GM21528 (cell line): ENCODE data around the gene ANKRD13D.
"Not testable (repeated sequence)": the region's sequence is repeated elsewhere in the genome, so short reads cannot be mapped to it uniquely, and the experiment has no call there.

Source experiments
- ATAC-seq: cut with Tn5 transposase; IDR thresholded peaks from one replicate; pipeline ENCODE4 v1.9.1; 2021; ENCODE audit warnings: mild to moderate bottlenecking, moderate library complexity; ENCODE audit not compliant: unreplicated experiment, low FRiP score

ANKRD13D gene

DNA sequence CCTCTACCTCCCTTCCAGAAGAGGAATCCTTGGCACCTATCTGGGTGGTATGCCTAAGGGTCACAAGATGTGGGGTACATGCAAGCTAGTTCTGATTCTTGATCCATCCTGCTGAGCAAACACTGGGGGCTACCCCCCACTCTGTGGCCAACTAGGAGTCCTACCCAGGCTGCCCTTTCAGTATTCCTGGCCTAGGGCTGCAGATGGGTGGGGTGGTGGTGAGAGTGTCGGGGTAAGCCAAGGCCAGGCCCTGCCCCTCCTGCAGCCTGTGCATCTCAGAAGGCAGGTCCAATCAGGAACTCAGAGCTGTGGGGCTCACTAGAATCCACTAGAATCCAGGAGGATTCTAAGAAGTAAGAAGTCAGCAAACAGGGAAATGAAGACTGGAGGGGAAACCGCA, 25.1 kb downstream of the ANKRD13D start:
- ATAC-seq: no peak

DNA sequence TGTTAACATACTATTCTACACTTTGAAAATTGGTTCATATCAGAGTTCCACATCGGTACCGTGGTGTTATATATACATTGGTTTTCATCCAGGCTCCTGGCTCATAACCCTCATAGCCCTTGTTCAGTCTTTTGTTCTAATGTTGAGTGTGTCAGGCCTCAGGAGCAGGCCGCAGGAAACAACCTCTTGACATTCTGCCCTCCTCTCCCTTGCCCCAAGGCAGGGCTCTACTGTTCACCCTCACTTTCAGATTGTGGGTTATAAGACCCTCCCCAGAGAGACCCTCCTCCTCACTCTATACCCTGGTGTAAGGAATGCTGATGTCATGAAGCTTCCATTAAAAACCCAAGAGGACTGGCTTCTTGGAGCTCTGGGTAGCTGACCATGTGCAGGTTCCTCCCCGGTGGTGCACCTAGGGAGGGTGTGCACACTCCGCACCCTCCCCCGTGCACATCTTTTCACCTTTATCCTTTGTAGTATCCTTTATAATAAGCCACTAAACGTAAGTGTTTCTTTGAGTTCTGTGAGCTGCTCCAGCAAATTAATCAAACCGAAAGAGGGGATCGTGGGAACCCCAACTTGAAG, 26.3 kb downstream of the ANKRD13D start:
- ATAC-seq: no peak

DNA sequence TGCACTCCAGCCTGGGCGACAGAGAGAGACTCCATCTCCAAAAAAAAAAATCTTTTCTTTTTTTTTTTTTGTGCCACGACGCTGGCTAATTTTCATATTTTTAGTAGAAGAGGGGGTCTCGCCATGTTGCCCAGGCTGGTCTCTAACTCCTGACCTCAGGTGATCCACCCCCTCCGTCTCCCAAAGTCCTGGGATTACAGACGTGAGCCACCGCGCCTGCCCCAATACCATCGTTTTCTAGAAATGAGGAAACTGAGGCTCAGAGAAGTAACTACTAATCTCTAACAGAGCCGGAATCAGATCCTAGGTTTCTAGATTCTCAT, 27.7 kb downstream of the ANKRD13D start:
- no peak for ATAC-seq

DNA sequence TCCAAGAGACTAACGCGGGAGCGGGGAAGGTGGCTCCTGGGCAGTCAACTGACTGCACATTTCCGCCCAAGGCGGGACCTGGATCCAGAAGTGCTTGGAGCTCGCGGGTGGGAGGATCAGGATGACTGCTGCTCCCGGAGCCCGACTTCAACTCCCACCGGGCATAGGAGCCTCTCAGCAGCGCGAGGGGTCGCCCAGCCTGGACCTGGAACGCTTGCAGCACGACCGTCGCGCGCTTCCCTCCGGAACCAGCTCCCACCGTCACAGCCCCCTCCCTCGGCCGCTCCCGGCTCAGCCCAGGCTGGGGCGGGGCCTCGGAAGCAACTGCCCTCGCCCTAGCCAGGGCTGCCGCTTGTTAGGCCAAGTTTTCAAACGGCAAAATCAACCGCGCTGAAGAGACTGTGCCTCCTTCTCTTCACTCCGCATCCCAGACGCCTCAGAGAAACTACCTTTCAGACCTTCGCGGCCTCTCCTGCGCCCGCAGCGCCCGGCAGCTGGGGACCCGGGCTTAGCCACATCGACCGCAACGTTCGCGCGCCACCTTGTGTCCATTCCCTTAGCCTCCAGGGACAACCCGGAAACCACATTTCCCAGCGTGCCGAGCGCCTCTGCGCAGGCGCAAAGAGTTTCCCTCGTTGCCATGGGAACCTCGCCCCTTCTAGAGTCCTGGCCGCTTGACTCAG, 28.2 kb downstream of the ANKRD13D start:
- ATAC-seq: peak; percentile 87

DNA sequence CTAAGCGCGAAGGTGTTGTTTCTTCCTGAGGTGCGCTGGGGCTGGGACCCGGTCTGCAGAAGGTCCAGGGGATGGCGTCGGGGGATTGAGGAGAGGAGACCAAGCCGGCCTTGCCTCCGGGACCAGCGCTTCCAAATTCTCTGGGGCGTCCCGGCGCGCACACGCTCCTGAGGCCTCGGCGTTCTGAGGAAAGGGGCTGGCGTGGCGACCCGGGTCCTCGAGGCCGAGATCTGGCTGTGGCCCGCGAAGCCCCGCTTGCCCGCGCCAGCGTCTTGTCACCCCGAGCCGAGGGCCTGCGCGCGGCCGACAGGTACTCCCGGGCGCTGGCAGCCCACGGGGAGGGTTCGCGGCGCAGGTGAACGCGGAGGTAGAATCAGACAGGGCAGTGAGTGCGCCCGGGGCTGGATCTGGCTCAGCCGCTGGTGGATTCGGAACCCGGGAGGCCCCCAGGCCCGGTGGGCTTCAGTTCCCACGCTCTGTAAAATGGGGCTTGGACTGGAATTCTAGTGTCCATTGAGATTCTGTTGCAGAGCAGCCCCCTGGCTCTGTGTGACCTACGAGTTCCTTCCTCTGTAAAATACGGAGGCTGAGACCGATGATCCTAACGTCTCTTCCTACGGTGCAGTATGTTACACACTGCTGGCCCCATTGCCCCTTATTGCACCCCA, 28.9 kb downstream of the ANKRD13D start:
- peak; percentile 16 for ATAC-seq

- ATAC-seq: not testable (repeated sequence)
These were observed 29.8 kb downstream of the ANKRD13D start for GRCh38 chr11:67318876-67319275.

DNA sequence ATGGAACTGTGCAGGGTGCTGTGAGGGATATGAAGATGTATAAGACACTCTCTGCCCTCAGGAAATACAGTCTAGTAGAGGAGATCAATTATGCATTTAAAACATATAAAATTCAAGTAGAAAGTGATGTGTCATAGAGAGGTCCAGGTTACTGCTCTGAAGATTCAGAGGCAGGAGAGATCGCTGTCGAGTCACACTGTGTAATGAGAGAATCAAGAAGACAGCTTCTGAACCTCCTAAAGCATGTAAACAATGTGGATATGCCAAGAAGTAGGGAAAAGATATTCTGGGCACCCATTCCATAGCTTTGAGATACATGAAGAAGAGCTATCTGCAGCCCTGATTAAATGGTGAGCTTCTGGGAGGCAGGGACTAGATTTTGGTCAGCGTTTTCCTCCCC, 30.9 kb downstream of the ANKRD13D start:
- no peak for ATAC-seq

- no peak for ATAC-seq
These were observed 31.6 kb downstream of the ANKRD13D start for GRCh38 chr11:67320691-67321090.

DNA sequence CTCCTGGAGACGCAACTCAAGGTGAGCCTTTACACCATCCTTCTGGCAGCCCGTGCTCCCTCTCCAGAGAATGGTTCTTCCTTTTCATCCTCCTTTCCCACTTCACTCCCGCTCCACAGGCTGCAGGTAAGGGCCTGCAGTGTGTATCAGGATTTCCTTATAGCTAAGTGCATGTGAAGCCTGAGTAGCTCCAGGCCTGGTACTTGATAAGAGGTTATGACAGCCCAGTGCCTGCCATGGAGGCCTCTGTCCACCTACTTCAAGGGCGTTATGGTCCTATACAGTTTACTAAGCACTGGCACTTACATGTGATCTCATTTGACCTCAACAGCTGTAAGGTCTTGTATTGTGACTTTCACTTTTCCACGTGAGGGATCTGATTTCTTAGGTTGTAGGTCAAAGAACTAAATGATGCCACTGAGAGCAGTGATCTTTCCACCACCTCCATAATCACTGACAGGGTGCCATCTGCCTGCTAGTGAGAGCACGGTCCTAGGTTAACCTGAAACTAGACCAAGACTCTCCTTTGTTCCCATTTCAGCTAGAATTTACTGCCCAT, 32.3 kb downstream of the ANKRD13D start:
- no peak for ATAC-seq

GRCh38 chr11:67322049-67322448, 32.9 kb downstream of the ANKRD13D start:
- ATAC-seq: no peak

DNA sequence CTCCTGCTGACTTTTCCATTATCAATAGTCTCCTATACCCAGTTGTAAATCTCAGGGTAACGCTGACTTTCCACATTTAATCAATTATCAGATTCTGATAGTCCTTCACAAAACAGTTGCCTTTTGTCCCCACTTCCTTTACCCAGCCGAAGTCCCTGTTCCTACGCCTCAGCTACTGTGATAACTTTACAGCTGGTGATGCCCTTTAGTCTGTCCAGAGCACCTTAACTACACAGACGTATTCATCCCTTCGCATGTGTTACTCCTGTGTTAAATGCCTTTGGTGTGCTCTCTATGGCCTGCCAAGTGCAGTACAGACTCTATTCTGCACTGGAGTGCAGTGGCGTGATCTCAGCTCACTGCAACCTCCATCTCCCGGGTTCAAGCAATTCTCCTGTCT, 34.4 kb downstream of the ANKRD13D start:
- ATAC-seq: no peak

DNA sequence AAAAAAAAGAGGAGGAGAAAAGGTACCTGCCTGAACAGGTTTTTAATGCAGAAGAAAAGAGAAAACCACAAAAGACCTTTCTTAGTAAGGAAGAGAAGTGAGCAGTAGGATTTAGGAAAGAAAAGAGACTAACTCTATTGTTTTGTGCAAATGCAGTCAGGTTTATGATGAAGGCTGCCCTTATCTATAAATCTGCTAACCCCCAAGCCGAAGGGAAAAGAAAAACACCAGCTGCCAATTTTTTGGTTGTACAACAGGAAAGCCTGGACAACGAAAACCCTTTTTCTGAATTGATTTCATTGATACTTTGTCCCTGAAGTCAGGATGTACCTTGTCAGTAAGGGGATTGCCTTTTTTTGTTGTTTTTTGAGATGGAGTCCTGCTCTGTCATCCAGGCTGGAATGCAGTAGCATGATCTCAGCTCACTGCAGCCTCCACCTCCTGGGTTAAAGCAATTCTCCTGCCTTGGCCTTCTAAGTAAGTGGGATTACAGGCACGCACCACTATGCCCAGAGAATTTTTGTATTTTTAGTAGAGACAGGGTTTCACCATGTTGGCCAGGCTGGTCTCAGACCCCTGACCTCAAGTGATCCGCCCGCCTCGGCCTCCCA, 43.1 kb downstream of the ANKRD13D start:
- no peak for ATAC-seq

- no peak for ATAC-seq
These were observed 48.2 kb downstream of the ANKRD13D start for GRCh38 chr11:67337257-67337656.

DNA sequence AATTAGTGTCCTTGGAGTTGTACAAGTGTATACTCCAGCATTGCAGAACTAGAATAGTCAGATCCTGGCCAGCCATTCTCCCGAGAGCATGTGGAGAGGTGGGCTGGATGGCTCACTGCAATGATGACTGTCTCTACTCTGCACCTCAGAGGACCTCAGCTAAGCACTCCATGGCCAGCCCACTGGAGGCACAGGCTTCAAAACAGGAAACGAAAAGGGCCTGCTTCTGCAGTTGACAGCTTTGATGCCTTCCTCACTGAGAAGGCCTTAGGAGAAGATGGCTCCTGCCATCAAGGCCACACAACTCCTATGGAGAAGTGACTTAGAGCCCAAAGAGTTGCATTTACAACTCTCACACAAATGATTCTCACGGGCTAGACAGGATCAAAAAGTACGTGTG, 55.2 kb downstream of the ANKRD13D start:
- ATAC-seq: no peak

GRCh38 chr11:67345247-67345919, 56.3 kb downstream of the ANKRD13D start:
- ATAC-seq: no peak

- no peak for ATAC-seq
These were observed 57.1 kb downstream of the ANKRD13D start for GRCh38 chr11:67345920-67346819.

GRCh38 chr11:67347964-67348749, 59.1 kb downstream of the ANKRD13D start:
- no peak for ATAC-seq

- ATAC-seq: no peak
These were observed 59.9 kb downstream of the ANKRD13D start for GRCh38 chr11:67349036-67349435.

GRCh38 chr11:67349457-67349856, 60.4 kb downstream of the ANKRD13D start:
- no peak for ATAC-seq
